Measurements from ENCODE around the gene FMNL2.

Gene FMNL2

DNA sequence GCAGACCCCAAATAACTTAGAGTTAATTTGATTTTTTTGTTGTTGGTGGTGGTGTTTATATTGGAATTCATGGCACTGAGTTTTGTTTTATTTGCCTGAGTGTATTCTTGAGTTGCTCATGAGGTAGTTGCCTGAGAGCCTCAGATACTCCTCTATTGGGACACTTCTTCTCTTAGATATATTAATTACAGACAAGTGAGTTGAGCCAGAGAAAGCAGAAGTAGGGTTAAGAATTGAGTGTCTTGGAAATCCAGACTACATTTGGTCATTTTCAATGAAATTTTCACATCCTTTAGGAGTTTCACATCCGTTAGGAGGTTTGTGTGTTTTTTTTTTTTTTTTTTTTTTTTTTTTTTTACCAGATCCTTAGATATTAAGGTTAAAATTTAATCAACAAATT, 29.0 kb downstream of the FMNL2 start (continued):
- TF ChIP-seq, protein P1, sequence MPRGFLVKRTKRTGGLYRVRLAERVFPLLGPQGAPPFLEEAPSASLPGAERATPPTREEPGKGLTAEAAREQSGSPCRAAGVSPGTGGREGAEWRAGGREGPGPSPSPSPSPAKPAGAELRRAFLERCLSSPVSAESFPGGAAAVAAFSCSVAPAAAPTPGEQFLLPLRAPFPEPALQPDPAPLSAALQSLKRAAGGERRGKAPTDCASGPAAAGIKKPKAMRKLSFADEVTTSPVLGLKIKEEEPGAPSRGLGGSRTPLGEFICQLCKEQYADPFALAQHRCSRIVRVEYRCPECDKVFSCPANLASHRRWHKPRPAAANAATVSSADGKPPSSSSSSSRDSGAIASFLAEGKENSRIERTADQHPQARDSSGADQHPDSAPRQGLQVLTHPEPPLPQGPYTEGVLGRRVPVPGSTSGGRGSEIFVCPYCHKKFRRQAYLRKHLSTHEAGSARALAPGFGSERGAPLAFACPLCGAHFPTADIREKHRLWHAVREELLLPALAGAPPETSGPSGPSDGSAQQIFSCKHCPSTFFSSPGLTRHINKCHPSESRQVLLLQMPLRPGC (tag by site-specific recombination; IDR thresholded peaks at IDR 0.05) = no peak
- TF ChIP-seq SCRT1 (tag by site-specific recombination; IDR thresholded peaks at IDR 0.05; ENCODE audit: borderline replicate concordance) = no peak
- no peak for TF ChIP-seq ZNF596 (tag by site-specific recombination; IDR thresholded peaks at IDR 0.05)
- TF ChIP-seq ZNF777 (tag by site-specific recombination; IDR thresholded peaks at IDR 0.05; ENCODE audit: borderline replicate concordance) = no peak
- TF ChIP-seq ZNF510 (tag by site-specific recombination; IDR thresholded peaks at IDR 0.05; ENCODE audit: insufficient replicate concordance) = no peak
- no peak for TF ChIP-seq ZNF629 (tag by site-specific recombination; IDR thresholded peaks at IDR 0.05)

DNA sequence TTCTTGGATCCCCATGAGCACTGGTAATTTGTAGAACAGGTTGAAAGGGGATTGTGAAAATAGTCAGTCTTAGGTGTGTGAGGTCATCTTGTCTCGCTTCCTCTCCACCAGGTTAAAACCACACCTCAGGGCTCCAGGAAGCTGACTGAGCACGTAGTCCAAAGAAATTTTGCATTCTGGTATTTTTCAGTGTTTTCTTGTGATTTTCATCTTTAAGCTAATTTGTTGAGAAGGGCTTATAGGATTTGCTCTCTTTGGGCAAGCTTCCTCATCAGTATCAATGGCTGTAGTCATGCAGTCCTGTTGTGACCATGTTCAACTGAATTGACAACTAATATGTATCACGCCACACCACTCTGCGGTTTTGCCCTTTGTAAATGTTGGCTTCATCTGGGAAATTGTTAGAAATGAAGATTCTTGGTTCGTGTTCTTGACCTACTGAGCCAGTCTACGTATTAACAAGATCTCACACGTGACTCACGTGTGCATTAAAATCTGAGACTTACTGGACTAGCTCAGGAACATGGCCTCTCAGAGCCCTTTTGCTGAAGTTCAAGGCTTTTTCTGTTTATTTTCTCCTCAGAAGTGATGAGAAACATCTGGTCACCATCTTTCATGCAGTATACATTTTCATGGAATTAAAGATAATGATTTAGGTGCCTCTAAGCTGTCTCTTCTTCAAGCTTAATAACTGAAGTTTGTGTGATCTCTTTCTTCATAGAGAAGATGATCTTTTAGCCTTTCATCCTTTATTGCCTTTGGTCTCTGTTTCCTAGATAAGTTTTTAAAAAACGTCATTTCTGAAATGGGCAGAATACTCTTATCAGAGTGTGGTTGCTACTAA, 32.8 kb downstream of the FMNL2 start:
- no peaks in the 10 kb centered on the region for H3K9me3 ChIP-seq (ENCODE audit: control insufficient read depth, insufficient read depth, low read depth, low read length)
- POLR2A ChIA-PET = interaction anchor here (1.1 kb wide), 1 partner anchor 33 kb away, joined by 3 read pairs; the partner anchor contains the start of gene FMNL2
- CTCF ChIA-PET = no interaction called here
- H3K27ac ChIP-seq (ENCODE audit: extremely low read depth, low read depth, low read length) = no peak overlapping the region
- H3K4me1 ChIP-seq (ENCODE audit: control insufficient read depth, insufficient read depth, low read length) = peaks cover 21% of the 10 kb centered on the region
- H3K4me3 ChIP-seq (ENCODE audit: low read depth, low read length) = no peak overlapping the region
- no peaks in the 10 kb centered on the region for H3K36me3 ChIP-seq (ENCODE audit: control insufficient read depth in 2 of 2, insufficient read depth in 1 of 2, low read length in 2 of 2)
- TF ChIP-seq, protein P2, sequence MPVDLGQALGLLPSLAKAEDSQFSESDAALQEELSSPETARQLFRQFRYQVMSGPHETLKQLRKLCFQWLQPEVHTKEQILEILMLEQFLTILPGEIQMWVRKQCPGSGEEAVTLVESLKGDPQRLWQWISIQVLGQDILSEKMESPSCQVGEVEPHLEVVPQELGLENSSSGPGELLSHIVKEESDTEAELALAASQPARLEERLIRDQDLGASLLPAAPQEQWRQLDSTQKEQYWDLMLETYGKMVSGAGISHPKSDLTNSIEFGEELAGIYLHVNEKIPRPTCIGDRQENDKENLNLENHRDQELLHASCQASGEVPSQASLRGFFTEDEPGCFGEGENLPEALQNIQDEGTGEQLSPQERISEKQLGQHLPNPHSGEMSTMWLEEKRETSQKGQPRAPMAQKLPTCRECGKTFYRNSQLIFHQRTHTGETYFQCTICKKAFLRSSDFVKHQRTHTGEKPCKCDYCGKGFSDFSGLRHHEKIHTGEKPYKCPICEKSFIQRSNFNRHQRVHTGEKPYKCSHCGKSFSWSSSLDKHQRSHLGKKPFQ (tag by site-specific recombination; IDR thresholded peaks at IDR 0.05) = no peak
- TF ChIP-seq ZSCAN16 (tag by site-specific recombination; IDR thresholded peaks at IDR 0.05) = no peak
- TF ChIP-seq, protein P3, sequence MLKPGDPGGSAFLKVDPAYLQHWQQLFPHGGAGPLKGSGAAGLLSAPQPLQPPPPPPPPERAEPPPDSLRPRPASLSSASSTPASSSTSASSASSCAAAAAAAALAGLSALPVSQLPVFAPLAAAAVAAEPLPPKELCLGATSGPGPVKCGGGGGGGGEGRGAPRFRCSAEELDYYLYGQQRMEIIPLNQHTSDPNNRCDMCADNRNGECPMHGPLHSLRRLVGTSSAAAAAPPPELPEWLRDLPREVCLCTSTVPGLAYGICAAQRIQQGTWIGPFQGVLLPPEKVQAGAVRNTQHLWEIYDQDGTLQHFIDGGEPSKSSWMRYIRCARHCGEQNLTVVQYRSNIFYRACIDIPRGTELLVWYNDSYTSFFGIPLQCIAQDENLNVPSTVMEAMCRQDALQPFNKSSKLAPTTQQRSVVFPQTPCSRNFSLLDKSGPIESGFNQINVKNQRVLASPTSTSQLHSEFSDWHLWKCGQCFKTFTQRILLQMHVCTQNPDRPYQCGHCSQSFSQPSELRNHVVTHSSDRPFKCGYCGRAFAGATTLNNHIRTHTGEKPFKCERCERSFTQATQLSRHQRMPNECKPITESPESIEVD (tag by site-specific recombination; IDR thresholded peaks at IDR 0.05) = no peak
- TF ChIP-seq, protein P4, sequence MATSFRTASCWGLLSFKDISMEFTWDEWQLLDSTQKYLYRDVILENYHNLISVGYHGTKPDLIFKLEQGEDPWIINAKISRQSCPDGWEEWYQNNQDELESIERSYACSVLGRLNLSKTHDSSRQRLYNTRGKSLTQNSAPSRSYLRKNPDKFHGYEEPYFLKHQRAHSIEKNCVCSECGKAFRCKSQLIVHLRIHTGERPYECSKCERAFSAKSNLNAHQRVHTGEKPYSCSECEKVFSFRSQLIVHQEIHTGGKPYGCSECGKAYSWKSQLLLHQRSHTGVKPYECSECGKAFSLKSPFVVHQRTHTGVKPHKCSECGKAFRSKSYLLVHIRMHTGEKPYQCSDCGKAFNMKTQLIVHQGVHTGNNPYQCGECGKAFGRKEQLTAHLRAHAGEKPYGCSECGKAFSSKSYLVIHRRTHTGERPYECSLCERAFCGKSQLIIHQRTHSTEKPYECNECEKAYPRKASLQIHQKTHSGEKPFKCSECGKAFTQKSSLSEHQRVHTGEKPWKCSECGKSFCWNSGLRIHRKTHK (tag by site-specific recombination; IDR thresholded peaks at IDR 0.05) = no peak
- TF ChIP-seq ZNF114 (tag by site-specific recombination; IDR thresholded peaks at IDR 0.05) = no peak
- TF ChIP-seq ZNF530 (tag by site-specific recombination; IDR thresholded peaks at IDR 0.05; ENCODE audit: low read depth) = no peak
- TF ChIP-seq, protein P5, sequence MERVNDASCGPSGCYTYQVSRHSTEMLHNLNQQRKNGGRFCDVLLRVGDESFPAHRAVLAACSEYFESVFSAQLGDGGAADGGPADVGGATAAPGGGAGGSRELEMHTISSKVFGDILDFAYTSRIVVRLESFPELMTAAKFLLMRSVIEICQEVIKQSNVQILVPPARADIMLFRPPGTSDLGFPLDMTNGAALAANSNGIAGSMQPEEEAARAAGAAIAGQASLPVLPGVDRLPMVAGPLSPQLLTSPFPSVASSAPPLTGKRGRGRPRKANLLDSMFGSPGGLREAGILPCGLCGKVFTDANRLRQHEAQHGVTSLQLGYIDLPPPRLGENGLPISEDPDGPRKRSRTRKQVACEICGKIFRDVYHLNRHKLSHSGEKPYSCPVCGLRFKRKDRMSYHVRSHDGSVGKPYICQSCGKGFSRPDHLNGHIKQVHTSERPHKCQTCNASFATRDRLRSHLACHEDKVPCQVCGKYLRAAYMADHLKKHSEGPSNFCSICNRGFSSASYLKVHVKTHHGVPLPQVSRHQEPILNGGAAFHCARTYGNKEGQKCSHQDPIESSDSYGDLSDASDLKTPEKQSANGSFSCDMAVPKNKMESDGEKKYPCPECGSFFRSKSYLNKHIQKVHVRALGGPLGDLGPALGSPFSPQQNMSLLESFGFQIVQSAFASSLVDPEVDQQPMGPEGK (tag by site-specific recombination; IDR thresholded peaks at IDR 0.05) = no peak
- no peak for TF ChIP-seq ZSCAN23 (tag by site-specific recombination; IDR thresholded peaks at IDR 0.05)
- TF ChIP-seq ZNF768 (tag by site-specific recombination; IDR thresholded peaks at IDR 0.05) = no peak
- TF ChIP-seq, protein P6, sequence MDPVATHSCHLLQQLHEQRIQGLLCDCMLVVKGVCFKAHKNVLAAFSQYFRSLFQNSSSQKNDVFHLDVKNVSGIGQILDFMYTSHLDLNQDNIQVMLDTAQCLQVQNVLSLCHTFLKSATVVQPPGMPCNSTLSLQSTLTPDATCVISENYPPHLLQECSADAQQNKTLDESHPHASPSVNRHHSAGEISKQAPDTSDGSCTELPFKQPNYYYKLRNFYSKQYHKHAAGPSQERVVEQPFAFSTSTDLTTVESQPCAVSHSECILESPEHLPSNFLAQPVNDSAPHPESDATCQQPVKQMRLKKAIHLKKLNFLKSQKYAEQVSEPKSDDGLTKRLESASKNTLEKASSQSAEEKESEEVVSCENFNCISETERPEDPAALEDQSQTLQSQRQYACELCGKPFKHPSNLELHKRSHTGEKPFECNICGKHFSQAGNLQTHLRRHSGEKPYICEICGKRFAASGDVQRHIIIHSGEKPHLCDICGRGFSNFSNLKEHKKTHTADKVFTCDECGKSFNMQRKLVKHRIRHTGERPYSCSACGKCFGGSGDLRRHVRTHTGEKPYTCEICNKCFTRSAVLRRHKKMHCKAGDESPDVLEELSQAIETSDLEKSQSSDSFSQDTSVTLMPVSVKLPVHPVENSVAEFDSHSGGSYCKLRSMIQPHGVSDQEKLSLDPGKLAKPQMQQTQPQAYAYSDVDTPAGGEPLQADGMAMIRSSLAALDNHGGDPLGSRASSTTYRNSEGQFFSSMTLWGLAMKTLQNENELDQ (tag by site-specific recombination; IDR thresholded peaks at IDR 0.05; ENCODE audit: low read depth) = no peak
- TF ChIP-seq, protein P7, sequence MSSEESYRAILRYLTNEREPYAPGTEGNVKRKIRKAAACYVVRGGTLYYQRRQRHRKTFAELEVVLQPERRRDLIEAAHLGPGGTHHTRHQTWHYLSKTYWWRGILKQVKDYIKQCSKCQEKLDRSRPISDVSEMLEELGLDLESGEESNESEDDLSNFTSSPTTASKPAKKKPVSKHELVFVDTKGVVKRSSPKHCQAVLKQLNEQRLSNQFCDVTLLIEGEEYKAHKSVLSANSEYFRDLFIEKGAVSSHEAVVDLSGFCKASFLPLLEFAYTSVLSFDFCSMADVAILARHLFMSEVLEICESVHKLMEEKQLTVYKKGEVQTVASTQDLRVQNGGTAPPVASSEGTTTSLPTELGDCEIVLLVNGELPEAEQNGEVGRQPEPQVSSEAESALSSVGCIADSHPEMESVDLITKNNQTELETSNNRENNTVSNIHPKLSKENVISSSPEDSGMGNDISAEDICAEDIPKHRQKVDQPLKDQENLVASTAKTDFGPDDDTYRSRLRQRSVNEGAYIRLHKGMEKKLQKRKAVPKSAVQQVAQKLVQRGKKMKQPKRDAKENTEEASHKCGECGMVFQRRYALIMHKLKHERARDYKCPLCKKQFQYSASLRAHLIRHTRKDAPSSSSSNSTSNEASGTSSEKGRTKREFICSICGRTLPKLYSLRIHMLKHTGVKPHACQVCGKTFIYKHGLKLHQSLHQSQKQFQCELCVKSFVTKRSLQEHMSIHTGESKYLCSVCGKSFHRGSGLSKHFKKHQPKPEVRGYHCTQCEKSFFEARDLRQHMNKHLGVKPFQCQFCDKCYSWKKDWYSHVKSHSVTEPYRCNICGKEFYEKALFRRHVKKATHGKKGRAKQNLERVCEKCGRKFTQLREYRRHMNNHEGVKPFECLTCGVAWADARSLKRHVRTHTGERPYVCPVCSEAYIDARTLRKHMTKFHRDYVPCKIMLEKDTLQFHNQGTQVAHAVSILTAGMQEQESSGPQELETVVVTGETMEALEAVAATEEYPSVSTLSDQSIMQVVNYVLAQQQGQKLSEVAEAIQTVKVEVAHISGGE (tag by site-specific recombination; conservative IDR thresholded peaks at IDR 0.05; ENCODE audit: low read depth) = no peak
- no peak for TF ChIP-seq ZNF211 (tag by site-specific recombination; IDR thresholded peaks at IDR 0.05; ENCODE audit: low read depth)
- TF ChIP-seq KLF9 (tag by site-specific recombination; IDR thresholded peaks at IDR 0.05; ENCODE audit: low read depth) = no peak

Measured in HEK293 (cell line).